Activated B cell treated with CpG ODN at 0.5 μM for 24 hours (primary cell): ENCODE results near the gene ADAMTS15. TPM values are rescaled to one million over a fixed set of nuclear protein-coding genes. Genes with fewer than 3 reads are reported as not detected.

ENCODE experiments used
- ATAC-seq: fragments of 200-7000 bp; cut with Tn5 transposase; one replicate; pipeline ENCODE4 v1.10.0; 2021; ENCODE audit warnings: low read depth, mild to moderate bottlenecking, moderate library complexity
- CTCF ChIA-PET: fragments of 350-600 bp; sonication (Branson Sonifier 250); formaldehyde crosslinking; loops from one replicate; lab custom pipeline; 2021; ENCODE audit warnings: antibody characterized with exemption; lab: Charles Lee
- POLR2A ChIA-PET: fragments of 350-600 bp; sonication (Branson Sonifier 250); formaldehyde crosslinking; loops from one replicate; lab custom pipeline; 2021; ENCODE audit warnings: antibody characterized with exemption; lab: Charles Lee
- DNase-seq: peaks from one replicate; pipeline ENCODE4 v3.0.0; 2022
- H3K27ac Mint-ChIP-seq: one replicate; pipeline ENCODE4 v1.8.0; 2020; ENCODE audit warnings: mixed read lengths
- H3K27me3 Mint-ChIP-seq: one replicate; pipeline ENCODE4 v1.8.0; 2021; ENCODE audit warnings: mixed read lengths
- H3K36me3 Mint-ChIP-seq: one replicate; pipeline ENCODE4 v1.8.0; 2021; ENCODE audit warnings: low read depth, mixed read lengths
- H3K4me1 Mint-ChIP-seq: one replicate; pipeline ENCODE4 v1.8.0; 2021; ENCODE audit warnings: mixed read lengths
- H3K4me3 Mint-ChIP-seq: one replicate; pipeline ENCODE4 v1.8.0; 2020; ENCODE audit warnings: mild to moderate bottlenecking, mixed read lengths
- H3K9me3 Mint-ChIP-seq: one replicate; pipeline ENCODE4 v1.8.0; 2020; ENCODE audit warnings: mixed read lengths
- CTCF ChIP-seq: fragments of 200-600 bp; IDR thresholded peaks from one replicate; pipeline ENCODE4 v1.8.0; 2022; ENCODE audit warnings: antibody characterized with exemption, mild to moderate bottlenecking
- intact Hi-C: fragments of 100-400 bp; cut with micrococcal nuclease; formaldehyde crosslinking; loops from one replicate; pipeline ENCODE4 v1.15.1; 2024
- total RNA-seq: library from RNA; stranded (reverse); gene quantifications from 2 replicates; pipeline ENCODE4 v1.2.3, GENCODE V29; 2022

The ADAMTS15 gene
- total RNA-seq, 1 donor from 2014 or later, result not detected

GRCh38 chr11:130459521-130459920 lies 11.1 kb downstream of the ADAMTS15 start:
- no peak for TF ChIP-seq CTCF
- Mint-ChIP-seq H3K36me3 (no peaks in the 10 kb centered on the region), H3K27ac (no peak overlapping the region), H3K4me1 (no peaks in the 10 kb centered on the region), H3K27me3 (peaks cover 3% of the 10 kb centered on the region), H3K9me3 (no peaks in the 10 kb centered on the region), H3K4me3 (no peak overlapping the region)
- intact Hi-C loops, result no loop called here
- ChIA-PET CTCF (no interaction called here), POLR2A (no interaction called here)
- DNase-seq (no peak), ATAC-seq (no peak)

DNA sequence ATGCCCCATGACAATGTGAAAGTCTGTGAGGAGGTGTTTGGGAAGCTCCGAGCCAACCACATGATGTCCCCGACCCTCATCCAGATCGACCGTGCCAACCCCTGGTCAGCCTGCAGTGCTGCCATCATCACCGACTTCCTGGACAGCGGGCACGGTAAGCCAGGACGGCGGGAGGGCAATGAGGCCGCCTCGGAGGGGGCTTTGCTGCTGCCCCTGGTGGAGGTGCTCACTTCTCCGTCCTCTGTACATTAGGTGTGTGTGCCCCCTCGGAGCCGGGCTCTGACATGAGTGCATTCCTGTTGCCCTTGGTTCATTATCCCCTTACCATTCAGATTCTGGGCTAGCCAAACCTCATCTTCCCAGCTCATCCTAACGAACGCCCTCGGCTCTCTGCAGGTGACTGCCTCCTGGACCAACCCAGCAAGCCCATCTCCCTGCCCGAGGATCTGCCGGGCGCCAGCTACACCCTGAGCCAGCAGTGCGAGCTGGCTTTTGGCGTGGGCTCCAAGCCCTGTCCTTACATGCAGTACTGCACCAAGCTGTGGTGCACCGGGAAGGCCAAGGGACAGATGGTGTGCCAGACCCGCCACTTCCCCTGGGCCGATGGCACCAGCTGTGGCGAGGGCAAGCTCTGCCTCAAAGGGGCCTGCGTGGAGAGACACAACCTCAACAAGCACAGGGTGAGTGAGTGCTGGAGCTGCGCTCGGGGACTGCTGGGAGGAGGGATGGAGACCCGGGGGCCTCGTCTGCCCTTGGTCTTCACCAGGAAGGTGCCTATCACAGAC lies 13.8 kb downstream of the ADAMTS15 start:
- H3K27me3 Mint-ChIP-seq, result peaks cover 3% of the 10 kb centered on the region
- CTCF ChIA-PET, result no interaction called here
- H3K4me3 Mint-ChIP-seq, result no peak overlapping the region
- no peaks in the 10 kb centered on the region for H3K4me1 Mint-ChIP-seq
- no peaks in the 10 kb centered on the region for H3K9me3 Mint-ChIP-seq
- ATAC-seq (no peak), DNase-seq (no peak)
- no peaks in the 10 kb centered on the region for H3K36me3 Mint-ChIP-seq
- POLR2A ChIA-PET, result no interaction called here
- no peak overlapping the region for H3K27ac Mint-ChIP-seq
- intact Hi-C loops, result no loop called here
- TF ChIP-seq CTCF, result no peak

GRCh38 chr11:130462931-130463330 lies 14.5 kb downstream of the ADAMTS15 start:
- no peak overlapping the region for H3K4me3 Mint-ChIP-seq
- POLR2A ChIA-PET, result no interaction called here
- CTCF ChIA-PET, result no interaction called here
- no peak for DNase-seq
- no peak for ATAC-seq
- intact Hi-C loops, result no loop called here
- peaks cover 3% of the 10 kb centered on the region for H3K27me3 Mint-ChIP-seq
- H3K36me3 Mint-ChIP-seq, result no peaks in the 10 kb centered on the region
- H3K4me1 Mint-ChIP-seq, result no peaks in the 10 kb centered on the region
- no peaks in the 10 kb centered on the region for H3K9me3 Mint-ChIP-seq
- no peak overlapping the region for H3K27ac Mint-ChIP-seq
- TF ChIP-seq CTCF, result no peak

DNA sequence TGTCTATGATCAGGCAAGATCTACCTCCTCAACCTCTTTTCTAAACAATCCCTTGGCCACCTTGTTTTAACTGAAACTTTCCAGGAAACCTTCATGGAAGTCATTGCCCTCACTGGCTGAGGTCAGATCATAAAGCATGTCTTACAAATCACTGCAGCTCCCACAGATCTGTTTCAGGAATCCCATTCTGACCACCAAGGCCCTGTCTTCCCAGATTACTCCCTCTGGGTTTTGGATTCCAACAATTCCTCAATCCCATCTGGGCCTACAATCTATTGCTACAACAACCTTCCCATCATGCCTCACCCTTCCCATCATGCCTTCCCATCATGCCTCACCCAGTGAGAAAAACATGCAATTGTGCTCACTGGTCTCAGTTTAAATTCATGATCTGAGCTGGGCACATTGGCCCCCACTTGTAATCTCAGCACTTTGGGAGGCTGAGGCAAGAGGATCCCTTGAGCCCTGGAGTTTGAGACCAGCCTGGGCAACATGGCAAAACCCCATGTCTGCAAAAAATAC lies 15.9 kb downstream of the ADAMTS15 start:
- ATAC-seq (no peak), DNase-seq (no peak)
- Mint-ChIP-seq H3K9me3 (no peaks in the 10 kb centered on the region), H3K4me3 (no peak overlapping the region), H3K27me3 (peaks cover 3% of the 10 kb centered on the region), H3K36me3 (no peaks in the 10 kb centered on the region), H3K4me1 (no peaks in the 10 kb centered on the region), H3K27ac (no peak overlapping the region)
- TF ChIP-seq CTCF, result no peak
- intact Hi-C loops, result no loop called here
- ChIA-PET POLR2A (interaction anchor here (0.6 kb wide), 1 partner anchor 11 kb away, joined by 3 read pairs; no protein-coding TSS in a partner anchor), CTCF (no interaction called here)

DNA sequence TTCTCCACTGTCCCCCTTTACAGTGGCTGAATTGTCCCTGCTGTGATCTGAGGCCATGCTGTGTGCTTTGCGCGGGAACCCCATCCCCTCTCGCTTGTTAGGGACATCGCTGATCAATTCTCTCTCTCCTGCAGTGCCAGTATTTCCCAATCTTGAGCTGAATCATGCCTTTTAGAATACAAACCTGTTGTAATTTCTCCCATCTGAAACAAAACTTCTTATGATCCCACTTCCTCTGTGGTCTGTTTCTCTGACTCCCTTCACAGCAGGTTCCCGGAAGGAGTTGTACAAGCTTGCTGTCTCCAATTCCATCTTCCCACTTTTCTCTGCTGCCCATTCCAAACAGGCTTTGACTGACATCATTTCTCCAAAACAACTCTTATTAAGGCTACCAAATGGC lies 16.8 kb downstream of the ADAMTS15 start:
- POLR2A ChIA-PET, result no interaction called here
- ATAC-seq, result no peak
- Mint-ChIP-seq H3K4me1 (no peaks in the 10 kb centered on the region), H3K36me3 (no peaks in the 10 kb centered on the region), H3K27ac (no peak overlapping the region), H3K4me3 (no peak overlapping the region), H3K27me3 (peaks cover 3% of the 10 kb centered on the region), H3K9me3 (no peaks in the 10 kb centered on the region)
- TF ChIP-seq CTCF, result no peak
- DNase-seq, result no peak
- intact Hi-C loops, result no loop called here
- CTCF ChIA-PET, result no interaction called here
